ENCODE results near the gene HSBP1L1.

Gene HSBP1L1

DNA sequence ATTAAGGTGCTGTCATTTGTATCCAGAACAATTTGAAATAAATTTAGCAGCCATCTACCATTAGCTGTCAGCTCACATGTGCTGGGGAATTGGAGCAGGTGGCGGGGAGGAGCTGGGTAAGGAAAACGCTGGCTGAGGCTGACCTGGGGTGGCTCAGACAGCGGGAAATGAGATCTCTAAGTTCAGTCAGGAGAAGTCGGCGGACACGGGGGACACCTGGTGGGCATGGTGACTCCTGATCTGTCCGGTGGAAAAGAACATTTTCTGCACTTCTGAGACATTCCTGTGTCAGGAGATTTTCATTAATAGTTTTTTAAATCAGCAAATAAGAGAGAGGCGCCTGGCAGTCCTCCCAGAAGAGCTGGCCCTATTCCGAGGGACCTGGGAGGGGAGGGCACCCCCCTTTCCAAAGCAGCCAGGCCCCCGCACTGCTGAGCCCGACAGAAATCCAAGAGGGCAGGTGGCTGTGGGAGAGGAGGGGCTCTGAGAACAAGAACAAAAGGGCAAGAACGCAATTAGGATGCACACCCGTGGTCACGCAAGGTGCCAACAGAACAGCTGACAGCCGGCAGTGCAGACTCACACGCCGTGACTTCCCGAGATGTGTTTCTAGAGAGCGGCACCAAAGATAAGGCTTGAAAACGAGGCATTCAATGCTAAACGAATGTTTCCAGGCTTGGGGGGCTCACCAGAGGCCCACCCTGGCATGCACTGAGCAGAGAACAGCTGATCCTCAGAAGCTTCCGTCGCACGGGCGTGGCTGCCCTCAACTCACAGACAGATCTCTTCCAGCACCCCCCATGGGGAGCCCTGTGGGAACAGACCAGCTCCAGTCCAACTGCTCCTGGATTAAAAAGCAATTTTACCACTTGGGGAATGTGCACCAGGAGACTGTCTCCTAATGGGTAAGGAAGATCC, 39.4 kb upstream of the HSBP1L1 start:
- Mint-ChIP-seq H3K4me3 (no peak overlapping the region), H3K9me3 (peaks cover 13% of the 10 kb centered on the region), H3K27me3 (no peaks in the 10 kb centered on the region), H3K27ac (no peak overlapping the region), H3K36me3 (ENCODE audit: low read depth) (peaks cover 68% of the 10 kb centered on the region), H3K4me1 (ENCODE audit: low read depth) (no peaks in the 10 kb centered on the region)
- peak; percentile 14 for DNase-seq

DNA sequence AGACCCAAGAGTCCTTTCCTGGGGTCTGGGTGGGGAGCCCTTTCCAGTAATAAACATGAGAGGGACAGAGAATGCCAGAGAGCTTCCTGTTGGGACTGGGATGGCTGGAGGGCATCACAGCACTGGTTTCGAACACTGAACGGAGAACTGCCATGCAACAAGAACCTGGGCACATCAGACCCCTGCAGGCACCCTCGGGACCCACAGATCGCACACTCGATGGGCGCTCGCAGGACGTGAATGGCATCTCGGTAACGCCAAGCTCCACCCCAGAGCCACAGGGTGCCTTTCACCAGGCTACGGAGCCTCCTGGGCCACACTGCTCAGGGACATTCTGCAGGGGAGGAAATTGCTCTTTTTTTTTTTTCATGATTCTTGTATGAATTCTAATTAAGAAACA, 38.1 kb upstream of the HSBP1L1 start:
- no peak for DNase-seq
- H3K4me1 Mint-ChIP-seq (ENCODE audit: low read depth) = no peaks in the 10 kb centered on the region
- peaks cover 78% of the 10 kb centered on the region for H3K36me3 Mint-ChIP-seq (ENCODE audit: low read depth)
- H3K27ac Mint-ChIP-seq = no peak overlapping the region
- H3K9me3 Mint-ChIP-seq = peaks cover 20% of the 10 kb centered on the region
- H3K4me3 Mint-ChIP-seq = no peak overlapping the region
- no peaks in the 10 kb centered on the region for H3K27me3 Mint-ChIP-seq

DNA sequence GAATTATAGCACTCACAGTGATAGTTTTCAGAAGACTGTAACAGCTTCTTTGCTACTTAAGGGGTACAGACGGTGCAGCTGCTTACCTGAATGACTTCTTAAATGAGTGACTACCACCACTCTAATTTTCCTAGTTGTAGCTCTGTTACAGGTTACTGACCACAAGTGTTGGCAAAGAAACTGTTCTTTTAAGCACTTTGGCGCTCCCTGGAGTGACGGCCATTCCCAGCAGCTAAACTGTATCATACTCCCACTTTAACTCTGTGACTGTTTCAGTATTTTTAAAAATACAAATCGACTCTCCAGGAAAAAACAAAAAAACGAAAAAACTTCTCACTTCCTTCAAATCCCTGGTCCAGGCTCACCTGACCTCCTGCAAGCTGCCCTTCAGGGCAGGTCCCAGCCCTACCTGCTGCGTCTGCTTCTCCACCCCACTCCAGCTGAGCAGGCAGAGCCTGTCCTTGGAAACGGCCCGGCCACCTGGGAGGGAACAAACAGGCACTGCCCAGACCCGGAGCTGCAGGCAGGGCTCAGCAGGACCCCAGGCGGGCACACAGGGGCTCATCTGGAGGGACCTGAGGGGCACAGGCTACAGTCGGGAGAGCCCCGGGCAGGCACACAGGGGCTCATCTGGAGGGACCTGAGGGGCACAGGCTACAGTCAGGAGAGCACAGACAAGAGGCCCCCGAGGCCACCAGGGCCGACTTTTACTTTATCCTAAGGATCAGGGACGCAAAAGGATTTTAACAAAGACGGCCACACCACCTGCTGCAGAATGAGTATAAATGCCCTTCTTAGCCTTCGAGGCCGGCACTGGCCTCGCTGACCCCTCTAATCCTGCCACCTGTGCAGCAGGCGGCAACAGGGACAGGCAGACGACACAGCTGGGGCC, 37.5 kb upstream of the HSBP1L1 start:
- Mint-ChIP-seq H3K27me3 (no peaks in the 10 kb centered on the region), H3K4me1 (ENCODE audit: low read depth) (no peaks in the 10 kb centered on the region), H3K4me3 (no peak overlapping the region), H3K36me3 (ENCODE audit: low read depth) (peaks cover 80% of the 10 kb centered on the region), H3K27ac (no peak overlapping the region), H3K9me3 (peaks cover 22% of the 10 kb centered on the region)
- DNase-seq = no peak

DNA sequence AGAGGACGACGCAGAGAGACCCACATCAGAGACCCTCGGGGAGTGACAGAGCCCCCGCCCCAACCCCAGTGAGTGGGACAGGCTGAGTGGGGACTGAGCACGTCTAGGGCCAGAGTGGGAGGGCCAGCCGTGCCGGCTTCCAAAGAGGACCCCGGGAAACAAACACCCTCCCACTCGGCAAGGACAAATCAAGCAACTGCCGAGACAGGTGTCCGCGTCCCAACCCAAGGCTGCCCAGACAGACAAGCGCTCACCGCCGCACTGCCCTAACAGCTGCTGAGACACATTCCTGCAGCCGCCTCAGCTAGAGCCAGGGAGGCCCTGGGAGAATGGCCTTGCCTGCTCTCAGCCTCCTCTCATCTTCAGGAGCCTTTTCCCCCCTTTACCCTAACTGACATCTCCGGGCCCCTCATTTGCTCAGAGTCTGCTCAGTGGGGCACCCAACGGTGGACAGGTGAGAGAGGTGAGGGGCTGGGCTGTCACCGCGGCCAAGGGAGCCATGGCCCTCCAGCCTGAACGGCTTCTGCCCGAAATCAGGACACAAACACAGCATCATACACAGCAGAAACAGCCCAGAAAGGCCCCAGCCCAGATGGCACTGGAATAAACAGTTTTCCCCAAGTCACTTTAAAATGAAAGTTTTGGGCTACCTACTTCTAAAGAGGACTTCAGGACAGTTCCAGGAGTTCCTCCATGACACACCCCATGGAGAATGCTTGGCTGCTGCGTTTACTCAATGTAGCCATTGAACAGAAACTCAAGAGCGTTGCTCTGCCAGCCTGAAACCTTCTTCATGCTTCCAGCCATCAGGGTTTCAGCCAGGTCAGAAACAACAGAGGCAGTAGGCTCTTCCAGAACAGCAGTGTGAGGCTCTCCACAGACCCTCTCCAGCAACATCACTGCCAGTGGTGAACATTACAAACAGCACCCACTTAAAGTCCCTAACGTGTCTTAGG, 36.6 kb upstream of the HSBP1L1 start:
- peaks cover 28% of the 10 kb centered on the region for H3K9me3 Mint-ChIP-seq

DNA sequence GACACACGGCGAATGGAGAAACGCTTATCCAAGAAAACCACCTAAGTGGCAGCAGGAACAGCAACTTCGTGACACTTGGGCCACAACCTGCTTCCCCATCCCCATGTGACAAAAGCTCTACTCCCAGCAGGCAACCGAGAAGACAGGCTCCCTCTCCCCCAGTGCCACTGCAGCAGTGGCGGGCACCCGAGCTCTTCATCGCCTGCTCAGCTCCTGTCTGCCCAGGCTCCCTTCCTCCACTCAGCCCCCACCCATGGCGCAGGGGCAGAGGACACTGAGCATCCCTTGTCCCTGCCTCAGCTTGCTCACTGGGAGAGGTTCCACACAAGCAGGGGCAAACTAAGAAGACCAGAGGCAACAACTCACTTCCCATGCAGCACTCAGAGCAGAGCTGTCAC, 35.9 kb upstream of the HSBP1L1 start:
- Mint-ChIP-seq H3K9me3 (peaks cover 34% of the 10 kb centered on the region), H3K36me3 (ENCODE audit: low read depth) (peaks cover 89% of the 10 kb centered on the region), H3K4me1 (ENCODE audit: low read depth) (no peaks in the 10 kb centered on the region), H3K27ac (no peak overlapping the region), H3K4me3 (no peak overlapping the region), H3K27me3 (no peaks in the 10 kb centered on the region)
- no peak for DNase-seq

More for the DNA sequence above, 36.6 kb upstream of the HSBP1L1 start:
- Mint-ChIP-seq H3K36me3 (ENCODE audit: low read depth) (peaks cover 86% of the 10 kb centered on the region), H3K4me3 (no peak overlapping the region), H3K27ac (no peak overlapping the region), H3K27me3 (no peaks in the 10 kb centered on the region), H3K4me1 (ENCODE audit: low read depth) (no peaks in the 10 kb centered on the region)
- DNase-seq = peak; percentile 19

DNA sequence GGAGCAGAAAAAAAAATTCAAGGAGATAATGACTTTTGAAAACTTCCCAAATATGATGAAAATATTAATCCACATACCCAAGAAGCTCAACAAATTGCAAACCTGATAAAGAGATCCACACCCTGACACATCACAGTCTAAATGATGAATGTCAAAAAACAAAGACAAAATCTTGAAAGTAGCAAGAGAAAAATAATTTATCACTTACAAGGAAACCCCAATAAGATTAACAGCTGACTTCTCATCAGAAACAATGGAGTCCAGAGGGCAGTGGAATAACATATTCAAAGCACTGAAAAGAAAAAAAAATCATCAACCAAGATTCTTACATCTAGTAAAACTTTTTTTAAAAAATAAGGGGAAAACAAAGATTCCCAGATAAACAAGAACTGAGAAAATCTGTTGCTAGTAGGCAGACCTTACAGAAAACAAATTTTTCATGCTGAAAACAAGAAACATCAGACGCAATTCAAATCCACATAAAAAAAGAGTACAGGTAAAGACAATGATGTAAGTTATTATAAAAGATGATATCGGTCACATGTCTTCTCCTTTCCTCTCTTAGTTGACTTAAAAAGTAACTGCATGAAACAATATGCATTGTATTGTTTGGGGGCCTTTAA, 34.3 kb upstream of the HSBP1L1 start:
- no peak overlapping the region for H3K4me3 Mint-ChIP-seq
- no peaks in the 10 kb centered on the region for H3K27me3 Mint-ChIP-seq
- DNase-seq = no peak
- H3K9me3 Mint-ChIP-seq = peaks cover 41% of the 10 kb centered on the region
- no peak overlapping the region for H3K27ac Mint-ChIP-seq
- H3K36me3 Mint-ChIP-seq (ENCODE audit: low read depth) = peaks cover 91% of the 10 kb centered on the region
- H3K4me1 Mint-ChIP-seq (ENCODE audit: low read depth) = no peaks in the 10 kb centered on the region

DNA sequence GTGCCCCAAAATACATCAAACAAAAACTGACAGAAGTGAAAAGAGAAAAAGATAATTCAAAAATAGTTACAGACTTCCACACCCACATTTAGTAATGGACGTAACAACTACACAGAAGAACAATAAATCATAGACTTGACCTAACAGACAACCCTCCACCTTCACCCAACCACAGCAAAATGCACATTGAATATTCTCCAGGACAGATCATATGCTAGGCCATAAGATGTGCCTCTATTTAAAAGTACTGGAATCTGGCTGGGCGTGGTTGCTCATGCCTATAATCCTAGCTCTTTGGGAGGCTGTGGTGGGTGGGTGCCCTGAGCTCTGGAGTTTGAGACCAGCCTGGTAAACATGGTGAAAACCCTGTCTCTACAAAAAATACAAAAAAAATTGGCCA, 33.0 kb upstream of the HSBP1L1 start:
- Mint-ChIP-seq H3K9me3 (peaks cover 41% of the 10 kb centered on the region), H3K4me3 (no peak overlapping the region), H3K36me3 (ENCODE audit: low read depth) (peaks cover 93% of the 10 kb centered on the region), H3K27ac (no peak overlapping the region), H3K27me3 (no peaks in the 10 kb centered on the region), H3K4me1 (ENCODE audit: low read depth) (no peaks in the 10 kb centered on the region)
- DNase-seq = no peak

DNA sequence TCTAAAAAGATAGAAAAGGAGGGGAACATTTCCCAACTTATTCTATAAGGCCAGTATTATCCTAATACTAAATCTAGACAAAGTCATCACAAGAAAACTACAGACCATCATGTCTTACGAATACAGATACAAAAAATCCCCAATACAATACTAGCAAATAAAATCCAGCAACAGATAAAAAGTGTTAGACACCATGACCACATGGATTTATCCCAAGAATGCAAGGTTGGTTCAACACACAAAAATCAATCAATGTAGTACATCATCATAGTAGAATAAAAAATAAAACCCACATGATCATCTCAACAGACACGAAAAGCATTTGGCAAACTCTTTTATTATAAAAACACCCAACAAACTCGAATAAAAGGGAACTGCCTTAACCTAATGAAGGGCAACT, 31.5 kb upstream of the HSBP1L1 start:
- Mint-ChIP-seq H3K4me1 (ENCODE audit: low read depth) (no peaks in the 10 kb centered on the region), H3K9me3 (peaks cover 46% of the 10 kb centered on the region), H3K27me3 (no peaks in the 10 kb centered on the region), H3K27ac (no peak overlapping the region), H3K36me3 (ENCODE audit: low read depth) (peaks cover 96% of the 10 kb centered on the region), H3K4me3 (no peak overlapping the region)
- DNase-seq = no peak

DNA sequence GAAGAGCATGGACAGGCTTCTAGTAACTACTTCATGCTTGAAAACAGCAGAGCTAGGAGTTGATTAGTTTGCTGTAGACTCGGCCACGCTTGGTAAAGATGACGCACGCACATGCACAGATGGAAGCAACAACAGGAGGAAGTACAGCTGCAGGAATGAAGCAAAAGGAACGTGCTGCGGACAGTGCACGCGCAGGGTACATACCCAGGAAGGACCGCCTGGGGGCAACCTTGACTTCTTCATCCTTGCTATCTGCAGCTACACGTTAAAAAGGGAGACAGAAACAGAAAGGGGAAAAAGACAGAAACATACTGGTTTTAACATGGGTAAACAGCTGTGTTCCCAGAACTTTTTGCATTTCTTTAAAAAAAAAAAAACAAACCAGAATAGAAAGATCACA, 30.7 kb upstream of the HSBP1L1 start:
- H3K27me3 Mint-ChIP-seq = no peaks in the 10 kb centered on the region
- DNase-seq = peak; percentile 3
- no peak overlapping the region for H3K4me3 Mint-ChIP-seq
- peaks cover 46% of the 10 kb centered on the region for H3K9me3 Mint-ChIP-seq
- peaks cover 96% of the 10 kb centered on the region for H3K36me3 Mint-ChIP-seq (ENCODE audit: low read depth)
- H3K4me1 Mint-ChIP-seq (ENCODE audit: low read depth) = no peaks in the 10 kb centered on the region
- no peak overlapping the region for H3K27ac Mint-ChIP-seq

DNA sequence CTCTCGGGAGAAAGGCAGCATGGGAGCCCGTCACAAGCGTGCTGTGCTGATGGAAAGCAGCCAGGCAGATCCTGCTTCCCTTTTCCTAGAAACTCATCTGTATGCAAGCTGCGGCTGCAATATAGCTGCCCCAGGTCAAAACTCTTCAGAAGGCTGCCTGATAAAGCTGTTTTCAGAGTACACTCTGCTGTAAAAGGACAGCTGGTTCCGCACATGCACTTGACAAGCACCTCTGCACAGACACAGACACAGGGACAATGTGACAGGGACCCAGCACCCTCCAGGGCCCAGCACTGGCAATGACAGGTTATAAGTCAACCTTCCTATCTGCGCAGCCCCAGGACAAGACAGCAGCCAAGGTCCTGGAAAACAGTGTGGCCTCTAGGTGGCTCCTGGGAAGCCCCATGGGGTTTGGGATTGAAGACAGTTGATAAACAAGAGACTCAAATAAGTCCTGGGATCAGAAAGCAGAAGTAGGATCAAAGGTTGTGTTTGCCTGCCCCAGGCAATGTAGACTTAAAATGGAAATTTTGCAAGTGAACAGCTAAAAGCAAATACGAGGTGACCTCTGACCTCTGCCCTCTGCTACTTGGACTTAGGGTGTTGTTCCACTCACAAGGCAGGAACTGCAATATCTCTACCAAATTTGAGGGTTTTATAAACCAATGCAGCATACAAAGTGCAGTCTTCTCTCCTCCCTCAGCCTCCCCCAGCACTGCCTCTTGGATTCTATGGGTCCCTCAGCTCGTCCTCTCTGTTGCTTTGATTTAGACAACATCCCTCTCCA, 29.9 kb upstream of the HSBP1L1 start:
- no peak overlapping the region for H3K27ac Mint-ChIP-seq
- H3K9me3 Mint-ChIP-seq = peaks cover 39% of the 10 kb centered on the region
- no peak for DNase-seq
- H3K4me3 Mint-ChIP-seq = no peak overlapping the region
- H3K27me3 Mint-ChIP-seq = no peaks in the 10 kb centered on the region
- no peaks in the 10 kb centered on the region for H3K4me1 Mint-ChIP-seq (ENCODE audit: low read depth)
- H3K36me3 Mint-ChIP-seq (ENCODE audit: low read depth) = peaks cover 96% of the 10 kb centered on the region

DNA sequence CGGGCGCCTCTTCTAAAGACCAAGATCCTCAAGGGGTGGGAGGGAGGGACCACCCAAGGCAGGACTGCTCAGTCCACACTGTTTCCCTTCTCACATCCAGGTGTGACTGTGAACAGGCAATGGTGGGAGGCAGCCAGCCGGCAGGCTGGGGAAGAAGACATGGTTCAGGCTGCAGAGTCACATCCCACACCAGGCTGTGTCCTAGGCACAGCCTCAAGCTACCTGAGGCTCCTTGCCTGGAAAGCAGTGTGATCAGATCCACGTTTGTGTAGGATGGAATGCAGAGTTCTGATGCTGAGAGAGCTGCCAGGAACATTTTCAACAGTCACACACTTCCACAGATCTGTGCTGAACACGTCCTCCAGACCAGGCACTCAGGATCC, 29.4 kb upstream of the HSBP1L1 start:
- Mint-ChIP-seq H3K27ac (no peak overlapping the region), H3K4me3 (no peak overlapping the region), H3K27me3 (no peaks in the 10 kb centered on the region), H3K9me3 (peaks cover 33% of the 10 kb centered on the region), H3K4me1 (ENCODE audit: low read depth) (peaks cover 2% of the 10 kb centered on the region), H3K36me3 (ENCODE audit: low read depth) (peaks cover 96% of the 10 kb centered on the region)
- DNase-seq = no peak

DNA sequence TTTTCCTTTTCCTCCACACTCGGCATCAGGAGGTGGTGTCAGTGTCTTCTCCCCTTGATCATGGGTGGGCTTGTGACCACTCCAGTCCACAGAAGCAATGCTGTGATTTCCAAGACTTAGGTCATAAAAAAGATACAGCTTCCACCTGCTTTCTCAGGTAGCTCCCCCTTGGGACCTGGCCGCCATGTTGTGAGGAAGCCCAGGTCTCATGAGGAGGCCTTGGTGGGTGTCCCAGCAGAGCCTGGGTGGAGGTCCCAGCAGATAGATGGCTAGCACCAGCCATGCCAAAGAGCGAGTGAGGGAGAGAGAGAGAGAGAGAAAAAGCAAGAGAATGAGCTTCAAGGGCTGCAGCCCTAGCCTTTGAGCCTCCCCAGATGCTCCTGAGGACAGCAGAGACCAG, 28.9 kb upstream of the HSBP1L1 start:
- H3K36me3 Mint-ChIP-seq (ENCODE audit: low read depth) = peaks cover 96% of the 10 kb centered on the region
- peaks cover 29% of the 10 kb centered on the region for H3K9me3 Mint-ChIP-seq
- no peak overlapping the region for H3K4me3 Mint-ChIP-seq
- DNase-seq = no peak
- no peaks in the 10 kb centered on the region for H3K27me3 Mint-ChIP-seq
- peaks cover 2% of the 10 kb centered on the region for H3K4me1 Mint-ChIP-seq (ENCODE audit: low read depth)
- no peak overlapping the region for H3K27ac Mint-ChIP-seq

DNA sequence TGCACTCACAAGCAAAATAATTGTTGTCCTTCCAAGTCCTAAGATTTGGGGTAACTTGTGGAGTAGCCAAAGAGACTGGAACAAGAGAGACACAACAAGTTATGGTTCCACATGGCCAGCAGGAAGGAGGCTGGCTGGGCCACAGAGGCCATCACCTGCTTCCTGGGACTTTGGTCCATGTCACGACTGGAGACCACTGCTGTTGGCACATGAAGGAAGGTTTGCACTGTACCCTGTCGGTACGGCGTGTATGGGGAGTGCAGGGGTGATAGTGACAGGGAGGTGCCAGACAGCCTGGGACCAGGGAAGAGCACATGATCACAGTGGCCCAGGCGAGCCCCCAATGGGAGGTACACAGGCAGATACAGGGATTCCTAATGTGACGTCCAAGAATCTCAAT, 28.5 kb upstream of the HSBP1L1 start:
- Mint-ChIP-seq H3K4me3 (no peak overlapping the region), H3K27ac (no peak overlapping the region), H3K36me3 (ENCODE audit: low read depth) (peaks cover 96% of the 10 kb centered on the region), H3K9me3 (peaks cover 29% of the 10 kb centered on the region), H3K4me1 (ENCODE audit: low read depth) (peaks cover 2% of the 10 kb centered on the region), H3K27me3 (no peaks in the 10 kb centered on the region)
- no peak for DNase-seq
